ENCODE measurements around the gene DUSP28.
A peak's percentile ranks its signal among the peaks of the same experiment; 100 is the strongest.
"Not testable (repeated sequence)": the region's sequence is repeated elsewhere in the genome, so short reads cannot be mapped to it uniquely, and the experiment has no call there.

DUSP28 gene

GRCh38 chr2:240561325-240561971 is 1.3 kb downstream of the DUSP28 start:
- peak; percentile 64 for DNase-seq

- not testable (repeated sequence) for DNase-seq
These were observed 3.1 kb downstream of the DUSP28 start for GRCh38 chr2:240563231-240563630.

DNA sequence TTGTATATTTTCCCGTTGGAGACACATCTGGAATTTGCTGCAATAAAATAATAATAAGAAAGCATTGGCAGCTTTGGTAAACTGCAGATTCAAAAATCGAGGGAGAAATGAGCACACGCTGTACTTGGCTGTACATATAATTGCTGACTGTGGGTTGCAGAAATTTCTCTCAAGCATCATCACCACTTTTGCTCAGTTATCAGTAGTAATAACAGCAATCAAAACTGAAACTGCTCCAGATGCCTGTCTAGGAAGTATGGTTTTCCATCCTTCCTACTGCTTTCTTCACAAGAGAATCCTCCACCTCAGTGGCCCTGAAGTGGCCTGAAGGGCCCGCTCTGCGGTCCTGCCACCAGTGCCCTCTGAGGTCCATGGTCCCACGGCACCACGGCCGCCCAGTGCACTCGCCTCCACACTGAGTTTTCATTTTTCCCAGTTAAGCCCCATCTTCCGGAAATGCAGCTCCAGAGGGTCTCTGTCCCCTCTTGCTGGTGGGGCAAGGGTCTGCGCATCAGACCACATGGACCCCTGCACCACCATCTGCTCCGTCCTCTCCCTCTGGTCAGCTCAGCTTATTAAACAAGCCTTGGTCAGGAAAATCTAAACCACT is 3.9 kb downstream of the DUSP28 start:
- DNase-seq: no peak

- DNase-seq: no peak
These were observed 4.6 kb downstream of the DUSP28 start for GRCh38 chr2:240564561-240565332.

- peak; percentile 40 for DNase-seq
These were observed 5.4 kb downstream of the DUSP28 start for GRCh38 chr2:240565333-240566202.

DNA sequence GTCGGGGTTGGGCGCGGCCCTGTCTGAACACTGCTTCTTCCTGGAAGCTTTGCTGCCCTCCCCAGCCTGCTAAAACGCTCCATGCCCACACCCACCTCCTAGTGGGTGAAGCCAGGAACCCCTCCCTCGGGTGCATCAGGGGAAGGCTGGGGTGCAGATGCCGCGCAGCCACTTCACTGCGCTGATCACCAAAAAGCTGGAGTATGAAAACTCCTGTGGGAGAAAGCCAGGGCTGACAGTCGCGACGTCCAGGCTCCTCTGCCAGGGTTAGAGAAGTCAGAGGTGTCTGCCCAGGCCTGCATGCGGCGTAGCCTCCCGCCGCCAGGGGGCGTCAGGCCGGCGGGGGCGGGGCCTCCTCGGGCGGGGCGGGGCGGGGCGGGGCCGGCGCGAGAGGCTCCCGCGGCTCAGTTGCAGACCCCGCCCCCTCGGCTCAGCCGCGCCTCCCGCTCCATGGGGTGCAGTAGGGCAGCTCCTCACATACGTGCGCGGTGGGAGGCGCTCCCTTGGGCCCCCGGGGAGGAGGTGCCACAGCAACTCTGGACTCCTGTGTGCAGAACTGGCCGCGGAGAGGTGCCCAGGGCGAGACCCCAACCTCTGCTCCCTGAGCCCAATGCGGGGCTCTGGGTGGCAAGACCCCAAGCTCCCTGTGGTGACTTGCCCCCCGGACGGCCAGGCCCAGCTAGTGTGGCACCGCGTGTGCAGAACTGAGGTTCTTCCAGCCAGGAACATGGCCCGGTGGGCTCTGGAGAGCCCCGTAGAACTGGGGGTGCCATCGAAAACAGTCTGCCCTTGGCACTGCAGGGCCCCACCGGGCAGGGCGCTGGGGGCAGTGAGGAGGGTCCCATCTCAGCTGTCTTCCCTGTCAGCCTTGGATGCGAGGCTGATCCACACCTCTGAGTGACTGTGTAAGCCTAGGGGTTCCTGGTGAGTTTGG is 6.3 kb downstream of the DUSP28 start:
- peak; percentile 80 for DNase-seq

DNA sequence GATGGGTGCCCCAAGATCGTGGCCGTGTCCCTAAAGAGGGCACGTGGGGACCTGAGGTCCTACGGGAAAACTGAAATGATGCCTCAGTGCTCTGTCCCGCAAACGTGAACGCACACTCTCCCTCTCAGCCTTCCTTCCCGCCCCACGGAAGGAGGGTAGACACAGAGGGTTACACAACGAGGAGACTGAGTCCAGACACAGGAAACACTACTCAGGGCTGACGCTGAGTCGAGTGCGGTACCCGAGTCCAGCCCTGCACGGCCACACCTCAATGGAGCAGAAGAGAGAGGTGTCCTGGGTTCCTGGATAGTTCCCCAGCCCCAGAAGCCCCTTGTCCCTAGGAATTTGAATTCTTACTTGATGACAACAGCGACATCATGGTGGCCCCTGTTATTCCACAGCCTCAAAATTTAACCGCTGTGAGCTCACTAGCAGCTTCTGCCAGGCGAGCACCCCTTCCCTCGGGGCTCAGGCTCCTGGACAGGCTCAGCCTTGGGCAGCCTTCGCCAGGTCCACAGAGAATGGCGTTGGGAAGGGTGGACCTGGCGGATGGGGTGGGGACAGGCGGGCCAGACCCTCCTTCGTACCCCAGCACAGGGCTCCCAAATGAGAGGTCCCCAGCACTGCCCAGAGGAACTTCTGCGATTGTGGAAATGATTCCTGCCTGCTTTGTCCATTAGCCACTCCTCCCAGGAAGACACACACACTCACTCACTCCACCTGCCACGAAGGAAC is 7.1 kb downstream of the DUSP28 start:
- no peak for DNase-seq

- peak; percentile 31 for DNase-seq
These were observed 7.9 kb downstream of the DUSP28 start, which contains the start of gene RNPEPL1 for GRCh38 chr2:240567872-240568677. Gene RNPEPL1, plus strand, starts transcription at chr2:240568484. Its CDS starts 103 bp downstream, at chr2:240568587.

- peak; percentile 50 for DNase-seq
These were observed 8.7 kb downstream of the DUSP28 start for GRCh38 chr2:240568678-240569522.

DNA sequence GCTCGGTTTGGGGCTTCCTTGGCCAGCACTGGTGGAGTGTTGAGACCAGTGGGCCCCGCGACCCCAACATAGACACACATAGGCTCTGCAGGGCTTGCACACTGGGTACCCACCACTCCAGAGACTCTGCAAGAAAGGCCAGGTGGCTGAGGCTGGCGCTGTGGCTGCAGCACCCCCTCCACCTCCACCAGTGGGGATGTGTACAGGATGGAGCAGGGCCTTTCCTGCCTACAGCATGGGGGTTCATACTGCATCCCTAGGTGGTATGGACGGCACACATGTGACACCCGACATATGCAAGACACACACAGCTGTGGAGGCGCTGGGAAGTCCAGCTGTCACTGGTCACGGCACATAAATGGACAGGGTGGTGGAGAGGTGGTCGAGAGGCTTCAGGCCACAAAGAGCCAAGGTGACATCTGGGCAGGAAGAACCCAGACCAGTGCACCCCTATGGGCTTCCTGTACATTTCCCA is 9.4 kb downstream of the DUSP28 start:
- DNase-seq: no peak

GRCh38 chr2:240569998-240570530 is 9.9 kb downstream of the DUSP28 start:
- DNase-seq: no peak

- DNase-seq: no peak
These were observed 10.6 kb downstream of the DUSP28 start for GRCh38 chr2:240570531-240571313.

GRCh38 chr2:240571314-240571973 is 11.3 kb downstream of the DUSP28 start:
- DNase-seq: no peak

GRCh38 chr2:240572141-240573031 is 12.2 kb downstream of the DUSP28 start:
- no peak for DNase-seq

DNA sequence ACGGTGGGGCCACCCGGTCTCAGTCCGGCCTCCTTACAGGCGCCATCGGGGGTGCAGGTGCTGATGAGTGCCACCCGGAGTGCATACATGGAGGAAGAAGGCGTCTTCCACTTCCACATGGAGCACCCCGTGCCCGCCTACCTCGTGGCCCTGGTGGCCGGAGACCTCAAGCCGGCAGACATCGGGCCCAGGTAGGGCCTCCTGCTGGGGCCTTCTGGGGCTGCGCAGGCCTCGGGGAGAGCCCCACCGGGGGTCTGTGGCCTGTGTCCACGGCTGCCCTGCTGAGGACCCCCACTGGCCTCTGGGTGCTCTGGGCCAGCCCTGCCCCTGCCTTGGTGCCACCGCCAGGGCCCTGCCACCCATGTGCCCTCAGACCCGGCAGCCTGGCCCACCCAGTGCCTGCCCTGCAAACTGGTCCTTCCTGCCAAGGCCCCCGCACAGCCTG is 12.9 kb downstream of the DUSP28 start:
- DNase-seq: no peak
